ENCODE data around the gene DGLUCY. TPM values are rescaled to one million over a fixed set of nuclear protein-coding genes. Genes with fewer than 3 reads are reported as not detected.
"Not testable (repeated sequence)": the region's sequence is repeated elsewhere in the genome, so short reads cannot be mapped to it uniquely, and the experiment has no call there.

The DGLUCY gene
- total RNA-seq, 5 donors from 2014 or later (not counting 1 experiment from before 2014, with no cell fraction given): 69.8 to 144 (median 99.8) TPM

- H3K27me3 ChIP-seq (replicated peaks in 1 of 2; ENCODE audit: control insufficient read depth in 2 of 2, extremely low read depth in 1 of 2, insufficient read depth in 2 of 2, low read length in 1 of 2); H3K27me3 Mint-ChIP-seq; H3K36me3 ChIP-seq (ENCODE audit: control insufficient read depth in 2 of 2, extremely low read depth in 1 of 2, insufficient read depth in 1 of 2, low read length in 1 of 2); H3K9me3 ChIP-seq; H3K4me3 ChIP-seq (ENCODE audit: control insufficient read depth in 1 of 2, extremely low read depth in 1 of 2, low read length in 1 of 2); ATAC-seq (replicated peaks in 1 of 4); H3K9me3 Mint-ChIP-seq: not testable (repeated sequence)
- peaks cover 43 to 87% of the 10 kb centered on the region in 2 experiments for H3K4me1 ChIP-seq (ENCODE audit: control insufficient read depth in 1 of 2, extremely low read depth in 1 of 2, insufficient read depth in 2 of 2, low read length in 2 of 2)
- Mint-ChIP-seq H3K27ac (peak overlapping the region; percentile 86 to 95), H3K36me3 (peaks cover 37% of the 10 kb centered on the region), H3K4me3 (peak overlapping the region in 1 of 3 donors; percentile 75), H3K4me1 (peaks cover 91 to 97% (median 93%) of the 10 kb centered on the region in 3 donors)
- WGBS (ENCODE audit: insufficient coverage): no CpG with 5 or more reads among the region's 4 CpGs
- DNase-seq: peak in 1 of 35 experiments; percentile 27
- ChIA-PET POLR2A (interaction anchor here in 1 of 2 donors (0.6 to 2.3 kb wide), 3 partner anchors 18 to 233 kb away, joined by 4 to 7 read pairs (median 6); partner anchors contain the start of gene GPR68), CTCF (interaction anchor here in 1 of 2 donors (1.2 to 2.0 kb wide), 2 partner anchors 19 to 61 kb away, joined by 6 to 7 read pairs; partner anchors contain the start of gene GPR68)
- peak overlapping the region; percentile 89 for H3K27ac ChIP-seq (ENCODE audit: low read length)
Observed at GRCh38 chr14:91226360-91226759, 112.5 kb downstream of the DGLUCY start.

GRCh38 chr14:91227183-91227628 is 113.3 kb downstream of the DGLUCY start:
- H3K9me3 Mint-ChIP-seq: peaks cover 0 to 9% (median 0%) of the 10 kb centered on the region in 3 donors
- WGBS (ENCODE audit: insufficient coverage): 20% methylated on average over 7 of the region's 7 CpGs
- H3K4me3 Mint-ChIP-seq: peak overlapping the region in 1 of 3 donors; percentile 75
- H3K27ac ChIP-seq (ENCODE audit: low read length): peak overlapping the region; percentile 89
- no peaks in the 10 kb centered on the region for H3K27me3 ChIP-seq (replicated peaks in 1 of 2; ENCODE audit: control insufficient read depth in 2 of 2, extremely low read depth in 1 of 2, insufficient read depth in 2 of 2, low read length in 1 of 2)
- POLR2A ChIA-PET: interaction anchor here in 1 of 2 donors (0.9 to 2.3 kb wide), 2 partner anchors 17 to 22 kb away, joined by 4 to 7 read pairs; partner anchors contain the start of gene GPR68
- peak overlapping the region; percentile 86 to 95 for H3K27ac Mint-ChIP-seq
- no peaks in the 10 kb centered on the region for H3K27me3 Mint-ChIP-seq
- peaks cover 35% of the 10 kb centered on the region for H3K36me3 Mint-ChIP-seq
- H3K9me3 ChIP-seq: no peaks in the 10 kb centered on the region
- H3K4me1 Mint-ChIP-seq: peaks cover 91 to 98% (median 95%) of the 10 kb centered on the region in 3 donors
- peaks cover 0 to 5% of the 10 kb centered on the region in 2 donors for H3K36me3 ChIP-seq (ENCODE audit: control insufficient read depth in 2 of 2, extremely low read depth in 1 of 2, insufficient read depth in 1 of 2, low read length in 1 of 2)
- peaks cover 52 to 92% of the 10 kb centered on the region in 2 experiments for H3K4me1 ChIP-seq (ENCODE audit: control insufficient read depth in 1 of 2, extremely low read depth in 1 of 2, insufficient read depth in 2 of 2, low read length in 2 of 2)
- ATAC-seq (replicated peaks in 1 of 4) (no peak), DNase-seq (peak in 3 of 35 experiments; percentile 32 to 63 (median 33))
- H3K4me3 ChIP-seq (ENCODE audit: control insufficient read depth in 1 of 2, extremely low read depth in 1 of 2, low read length in 1 of 2): no peak overlapping the region
- CTCF ChIA-PET: interaction anchor here in 1 of 2 donors (0.5 to 2.0 kb wide), 4 partner anchors 16 to 1271 kb away, joined by 4 to 7 read pairs (median 6); partner anchors contain the start of gene GPR68

GRCh38 chr14:91228112-91229004 is 114.5 kb downstream of the DGLUCY start:
- no peaks in the 10 kb centered on the region for H3K27me3 ChIP-seq (replicated peaks in 1 of 2; ENCODE audit: control insufficient read depth in 2 of 2, extremely low read depth in 1 of 2, insufficient read depth in 2 of 2, low read length in 1 of 2)
- WGBS (ENCODE audit: insufficient coverage): 7% methylated on average over 10 of the region's 14 CpGs
- H3K4me1 ChIP-seq (ENCODE audit: control insufficient read depth in 1 of 2, extremely low read depth in 1 of 2, insufficient read depth in 2 of 2, low read length in 2 of 2): peaks cover 54 to 95% of the 10 kb centered on the region in 2 experiments
- peaks cover 31% of the 10 kb centered on the region for H3K36me3 Mint-ChIP-seq
- peak overlapping the region; percentile 22 to 75 (median 59) for H3K4me3 Mint-ChIP-seq
- H3K4me3 ChIP-seq (ENCODE audit: control insufficient read depth in 1 of 2, extremely low read depth in 1 of 2, low read length in 1 of 2): no peak overlapping the region
- H3K4me1 Mint-ChIP-seq: peaks cover 86 to 98% (median 91%) of the 10 kb centered on the region in 3 donors
- H3K36me3 ChIP-seq (ENCODE audit: control insufficient read depth in 2 of 2, extremely low read depth in 1 of 2, insufficient read depth in 1 of 2, low read length in 1 of 2): peaks cover 0 to 5% of the 10 kb centered on the region in 2 donors
- CTCF ChIA-PET: interaction anchor here (0.6 to 2.0 kb wide), 4 partner anchors 15 to 55 kb away, joined by 4 to 6 read pairs (median 5); partner anchors contain the start of gene GPR68 (in 1 of the 2)
- no peaks in the 10 kb centered on the region for H3K27me3 Mint-ChIP-seq
- peak overlapping the region; percentile 89 for H3K27ac ChIP-seq (ENCODE audit: low read length)
- no peaks in the 10 kb centered on the region for H3K9me3 ChIP-seq
- peak overlapping the region; percentile 95 to 96 for H3K27ac Mint-ChIP-seq
- POLR2A ChIA-PET: interaction anchor here in 1 of 2 donors (0.7 to 1.0 kb wide), 2 partner anchors 13 to 22 kb away, joined by 4 read pairs; no protein-coding TSS in a partner anchor
- peaks cover 0 to 4% (median 0%) of the 10 kb centered on the region in 3 donors for H3K9me3 Mint-ChIP-seq
- DNase-seq (peak in 34 of 35 experiments; percentile 55 to 92 (median 79)), ATAC-seq (replicated peaks in 1 of 4) (peak; percentile 58 to 90 (median 62))

GRCh38 chr14:91229005-91229382 is 115.1 kb downstream of the DGLUCY start:
- POLR2A ChIA-PET: interaction anchor here in 1 of 2 donors (0.5 to 1.0 kb wide), 2 partner anchors 21 to 251 kb away, joined by 4 read pairs; no protein-coding TSS in a partner anchor
- Histone ChIP-seq H3K36me3 (ENCODE audit: control insufficient read depth in 2 of 2, extremely low read depth in 1 of 2, insufficient read depth in 1 of 2, low read length in 1 of 2) (peaks cover 0 to 6% of the 10 kb centered on the region in 2 donors), H3K4me1 (ENCODE audit: control insufficient read depth in 1 of 2, extremely low read depth in 1 of 2, insufficient read depth in 2 of 2, low read length in 2 of 2) (peaks cover 54 to 97% of the 10 kb centered on the region in 2 experiments), H3K4me3 (ENCODE audit: control insufficient read depth in 1 of 2, extremely low read depth in 1 of 2, low read length in 1 of 2) (peak overlapping the region in 1 of 2 donors; percentile 60), H3K27me3 (replicated peaks in 1 of 2; ENCODE audit: control insufficient read depth in 2 of 2, extremely low read depth in 1 of 2, insufficient read depth in 2 of 2, low read length in 1 of 2) (no peaks in the 10 kb centered on the region), H3K27ac (ENCODE audit: low read length) (peak overlapping the region; percentile 89), H3K9me3 (no peaks in the 10 kb centered on the region)
- ATAC-seq (replicated peaks in 1 of 4): no peak
- peak overlapping the region; percentile 95 to 96 for H3K27ac Mint-ChIP-seq
- no peak for DNase-seq
- WGBS (ENCODE audit: insufficient coverage): 100% methylated on average over 1 of the region's 1 CpG
- CTCF ChIA-PET: interaction anchor here (0.7 kb wide), 2 partner anchors 14 to 20 kb away, joined by 4 read pairs; no protein-coding TSS in a partner anchor
- peak overlapping the region; percentile 22 to 75 (median 59) for H3K4me3 Mint-ChIP-seq
- H3K36me3 Mint-ChIP-seq: peaks cover 27% of the 10 kb centered on the region
- peaks cover 80 to 94% (median 86%) of the 10 kb centered on the region in 3 donors for H3K4me1 Mint-ChIP-seq
- peaks cover 0 to 4% (median 0%) of the 10 kb centered on the region in 3 donors for H3K9me3 Mint-ChIP-seq
- no peaks in the 10 kb centered on the region for H3K27me3 Mint-ChIP-seq

- peak; percentile 64 to 82 (median 75) for ATAC-seq (replicated peaks in 1 of 4)
- POLR2A ChIA-PET: interaction anchor here in 1 of 2 donors (0.5 to 0.7 kb wide), 2 partner anchors 9 to 250 kb away, joined by 3 to 4 read pairs; no protein-coding TSS in a partner anchor
- H3K4me1 ChIP-seq (ENCODE audit: control insufficient read depth in 1 of 2, extremely low read depth in 1 of 2, insufficient read depth in 2 of 2, low read length in 2 of 2): peaks cover 52 to 97% of the 10 kb centered on the region in 2 experiments
- peak overlapping the region; percentile 94 to 95 for H3K27ac Mint-ChIP-seq
- no peaks in the 10 kb centered on the region for H3K27me3 ChIP-seq (replicated peaks in 1 of 2; ENCODE audit: control insufficient read depth in 2 of 2, extremely low read depth in 1 of 2, insufficient read depth in 2 of 2, low read length in 1 of 2)
- peaks cover 0 to 12% of the 10 kb centered on the region in 2 donors for H3K36me3 ChIP-seq (ENCODE audit: control insufficient read depth in 2 of 2, extremely low read depth in 1 of 2, insufficient read depth in 1 of 2, low read length in 1 of 2)
- peaks cover 83 to 96% (median 90%) of the 10 kb centered on the region in 3 donors for H3K4me1 Mint-ChIP-seq
- peaks cover 0 to 4% (median 0%) of the 10 kb centered on the region in 3 donors for H3K9me3 Mint-ChIP-seq
- peaks cover 30% of the 10 kb centered on the region for H3K36me3 Mint-ChIP-seq
- peak overlapping the region; percentile 15 to 60 for H3K4me3 ChIP-seq (ENCODE audit: control insufficient read depth in 1 of 2, extremely low read depth in 1 of 2, low read length in 1 of 2)
- CTCF ChIA-PET: interaction anchor here (0.6 to 0.7 kb wide), 3 partner anchors 13 to 32 kb away, joined by 4 to 9 read pairs (median 4); no protein-coding TSS in a partner anchor
- WGBS (ENCODE audit: insufficient coverage): 0% methylated on average over 4 of the region's 6 CpGs
- no peaks in the 10 kb centered on the region for H3K9me3 ChIP-seq
- H3K27me3 Mint-ChIP-seq: no peaks in the 10 kb centered on the region
- DNase-seq: peak in 34 of 35 experiments; percentile 47 to 89 (median 64)
- peak overlapping the region; percentile 89 for H3K27ac ChIP-seq (ENCODE audit: low read length)
- peak overlapping the region; percentile 63 to 75 (median 65) for H3K4me3 Mint-ChIP-seq
Observed at GRCh38 chr14:91229743-91230200, 115.9 kb downstream of the DGLUCY start.

Data from T-cell (primary cell).